ENCODE measurements around the gene PPP1R13B. TPM values are rescaled to one million over a fixed set of nuclear protein-coding genes. Genes with fewer than 3 reads are reported as not detected.

The PPP1R13B gene
- total and polyA plus RNA-seq, 2 experiments from 2014 or later = 2.0 to 8.5 TPM

GRCh38 chr14:103879118-103879569 lies 31.8 kb upstream of the PPP1R13B start:
- peak overlapping the region; percentile 90 for H2AFZ ChIP-seq
- H4K20me1 ChIP-seq (replicated peaks; ENCODE audit: insufficient read depth) = no peaks in the 10 kb centered on the region
- H3K4me1 ChIP-seq (ENCODE audit: insufficient read depth) = peaks cover 8% of the 10 kb centered on the region
- no peaks in the 10 kb centered on the region for H3K9me2 ChIP-seq (ENCODE audit: insufficient read depth)
- no peak overlapping the region for H3K4me3 ChIP-seq
- H3K27me3 ChIP-seq (ENCODE audit: insufficient read depth) = no peaks in the 10 kb centered on the region
- TF ChIP-seq REST (IDR thresholded peaks at IDR 0.05; ENCODE audit: unreplicated experiment) (no peak), EZH2 (IDR thresholded peaks at IDR 0.05; ENCODE audit: low read depth, unreplicated experiment) (no peak), ETS1 (IDR thresholded peaks at IDR 0.05) (no peak), EZH2phosphoT487 (IDR thresholded peaks at IDR 0.05; ENCODE audit: unreplicated experiment) (no peak), ZNF114 (CRISPR knock-in tag; IDR thresholded peaks at IDR 0.05) (no peak), CREB1 (CRISPR knock-in tag; IDR thresholded peaks at IDR 0.05; ENCODE audit: low read depth) (no peak), POLR2AphosphoS5 (IDR thresholded peaks at IDR 0.05; ENCODE audit: low read depth) (no peak), CTCF (conservative IDR thresholded peaks at IDR 0.05; ENCODE audit: low read depth in 2 of 2) (no peak), NANOG (IDR thresholded peaks at IDR 0.05; ENCODE audit: borderline replicate concordance) (no peak), JUNB (IDR thresholded peaks at IDR 0.05; ENCODE audit: unreplicated experiment) (no peak), ZNF462 (CRISPR knock-in tag; IDR thresholded peaks at IDR 0.05) (no peak), ZNF331 (CRISPR knock-in tag; IDR thresholded peaks at IDR 0.05; ENCODE audit: low read depth) (no peak), STAT1 (IDR thresholded peaks at IDR 0.05; ENCODE audit: unreplicated experiment) (no peak)
- ATAC-seq = no peak
- no peaks in the 10 kb centered on the region for H3F3A ChIP-seq (replicated peaks; ENCODE audit: low read depth)
- H3K4me2 ChIP-seq = peak overlapping the region; percentile 66; the same call in 1 of the 2 replicates
- Mint-ChIP-seq H3K36me3 (ENCODE audit: low read depth) (no peaks in the 10 kb centered on the region), H3K27me3 (ENCODE audit: insufficient read depth, low read depth, poor library complexity) (peaks cover 8% of the 10 kb centered on the region), H3K4me1 (peaks cover 17% of the 10 kb centered on the region), H3K4me3 (no peak overlapping the region), H3K9me3 (no peaks in the 10 kb centered on the region; the same call in 2 of the 3 replicates), H3K27ac (no peak overlapping the region)
- no peaks in the 10 kb centered on the region for H3K79me2 ChIP-seq (replicated peaks; ENCODE audit: insufficient read depth)
- no peaks in the 10 kb centered on the region for H3K36me3 ChIP-seq (ENCODE audit: insufficient read depth)
- no peak for DNase-seq (ENCODE audit: low spot score)
- no peak overlapping the region for H3K27ac ChIP-seq (ENCODE audit: low read depth)

All from GM23338 (cell line).